HG03469 (cell line): ENCODE data around the gene PARP14.
"Not testable (repeated sequence)": the region's sequence is repeated elsewhere in the genome, so short reads cannot be mapped to it uniquely, and the experiment has no call there.

ENCODE experiments used
- ATAC-seq: cut with Tn5 transposase; IDR thresholded peaks from one replicate; pipeline ENCODE4 v1.9.1; 2021; ENCODE audit warnings: mild to moderate bottlenecking, moderate library complexity, moderate number of reproducible peaks; ENCODE audit not compliant: unreplicated experiment

Gene PARP14

GRCh38 chr3:122676759-122677158, 3.9 kb upstream of the PARP14 start:
- ATAC-seq = no peak

DNA sequence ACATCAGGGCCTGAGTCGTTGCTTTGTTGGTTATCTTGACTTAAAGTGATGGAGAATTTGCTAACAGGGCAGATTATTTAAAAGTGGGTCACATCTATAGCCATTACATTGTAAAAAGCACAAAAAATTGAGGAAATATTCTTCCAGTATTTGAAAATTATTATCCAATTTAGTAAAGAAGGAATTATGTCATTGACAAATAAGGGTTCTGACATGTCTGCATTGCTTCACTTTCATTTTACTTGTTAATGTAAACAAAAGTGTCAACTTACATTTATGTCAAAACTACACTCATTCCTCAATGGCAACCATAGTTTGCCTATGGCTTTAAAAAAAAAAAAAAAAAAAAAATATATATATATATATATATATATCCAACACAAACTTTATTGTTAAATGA, 3.4 kb upstream of the PARP14 start:
- no peak for ATAC-seq

- no peak for ATAC-seq
Measured at GRCh38 chr3:122678506-122678905, 2.1 kb upstream of the PARP14 start.

DNA sequence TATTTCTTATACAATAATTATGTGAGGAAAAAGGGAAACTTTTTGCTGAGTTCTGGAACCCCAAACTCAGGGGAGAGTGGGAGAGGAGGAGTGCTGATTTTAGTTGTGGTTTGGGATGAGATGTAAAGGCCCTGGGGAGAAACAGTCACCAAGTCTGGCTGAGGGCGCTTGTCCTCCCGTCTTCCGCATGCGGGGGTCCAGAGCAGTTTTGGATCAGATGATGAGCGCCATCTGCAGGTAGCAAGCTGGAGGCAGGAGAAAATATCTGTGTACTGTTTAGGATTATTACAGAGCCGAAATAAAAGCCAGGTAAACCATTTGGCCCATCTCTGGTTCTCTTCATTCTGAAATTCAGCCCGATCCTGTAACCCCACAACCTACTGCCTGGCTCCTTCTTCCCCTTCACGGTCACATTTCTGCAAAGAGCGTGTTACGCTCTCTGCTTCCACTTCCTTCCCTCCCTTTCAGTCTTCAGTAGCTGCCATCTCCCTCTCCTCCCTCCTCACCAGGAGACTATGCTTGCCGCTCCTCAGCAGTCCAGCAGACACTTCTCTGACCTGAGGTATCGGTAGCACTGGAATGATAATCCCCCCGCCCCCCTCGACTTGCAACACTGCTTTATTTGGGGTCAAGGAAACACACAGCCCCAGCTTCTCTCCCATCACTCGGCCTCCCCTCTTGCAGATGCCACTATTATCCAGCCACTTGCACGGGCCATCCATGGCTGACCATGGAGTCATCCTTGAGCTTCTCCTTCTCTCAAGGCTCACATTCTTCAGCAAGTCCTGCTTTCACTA, 1.4 kb upstream of the PARP14 start:
- peak; percentile 32 for ATAC-seq

DNA sequence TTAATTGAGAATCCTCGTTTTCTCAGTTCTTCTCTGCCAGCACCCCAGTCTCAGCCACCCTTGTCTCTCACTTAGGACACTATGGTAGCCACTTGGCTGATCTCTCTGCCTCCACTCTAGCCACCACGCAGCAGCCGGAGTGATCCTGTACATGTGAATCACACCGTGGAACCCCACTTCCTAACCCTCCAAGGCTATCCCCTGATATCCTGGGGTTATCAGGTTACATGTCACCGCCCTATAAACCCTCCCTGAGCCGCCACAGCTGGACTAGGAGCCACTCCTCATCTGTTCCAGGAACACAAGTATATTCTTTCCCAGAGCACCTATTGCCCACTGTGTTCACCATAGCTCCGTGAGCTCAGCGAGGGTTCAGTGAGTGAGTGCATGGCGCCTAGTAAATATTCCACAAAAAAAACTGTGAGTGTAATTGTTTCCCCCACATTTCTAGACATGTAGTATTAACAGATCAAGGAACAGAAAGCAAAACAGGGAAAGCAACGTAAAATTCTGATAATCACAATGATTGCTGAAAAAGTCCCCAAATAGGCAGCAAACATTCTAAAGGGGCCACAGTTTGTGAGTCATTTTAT, 661 bp upstream of the PARP14 start:
- no peak for ATAC-seq

DNA sequence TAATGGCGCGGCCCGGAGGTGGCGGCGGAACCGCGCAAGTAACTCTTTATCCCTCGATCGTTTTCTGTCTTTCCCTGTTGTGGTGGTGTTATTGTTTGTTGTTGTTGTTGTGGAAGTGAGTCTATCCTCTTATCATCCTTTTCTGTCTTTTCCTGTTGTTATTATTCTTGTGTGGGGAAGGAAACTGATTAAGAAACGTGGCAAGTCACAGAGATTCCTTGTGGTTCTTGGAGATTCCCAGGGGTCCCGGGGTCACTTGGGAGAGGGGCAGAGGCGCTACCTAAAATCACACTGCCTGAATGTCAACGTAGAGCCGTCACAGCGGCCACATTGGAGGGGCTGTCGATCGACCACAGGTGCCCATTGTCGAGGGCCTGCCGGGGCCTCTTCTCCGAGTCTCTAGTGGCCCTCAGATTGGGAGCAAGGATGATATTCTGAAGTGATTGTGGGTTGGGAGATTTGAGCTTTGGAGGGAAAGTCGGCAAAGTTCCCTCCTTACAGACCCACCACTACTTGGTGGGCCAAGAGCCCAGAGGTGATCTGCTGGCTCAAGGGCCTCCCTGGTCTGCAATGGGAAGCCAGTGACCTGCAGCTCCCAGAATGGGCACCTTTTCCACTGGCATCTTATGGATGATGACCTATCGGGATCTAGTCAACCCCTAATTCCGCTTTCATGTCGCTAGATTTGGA, 790 bp downstream of the PARP14 start:
- no peak for ATAC-seq

DNA sequence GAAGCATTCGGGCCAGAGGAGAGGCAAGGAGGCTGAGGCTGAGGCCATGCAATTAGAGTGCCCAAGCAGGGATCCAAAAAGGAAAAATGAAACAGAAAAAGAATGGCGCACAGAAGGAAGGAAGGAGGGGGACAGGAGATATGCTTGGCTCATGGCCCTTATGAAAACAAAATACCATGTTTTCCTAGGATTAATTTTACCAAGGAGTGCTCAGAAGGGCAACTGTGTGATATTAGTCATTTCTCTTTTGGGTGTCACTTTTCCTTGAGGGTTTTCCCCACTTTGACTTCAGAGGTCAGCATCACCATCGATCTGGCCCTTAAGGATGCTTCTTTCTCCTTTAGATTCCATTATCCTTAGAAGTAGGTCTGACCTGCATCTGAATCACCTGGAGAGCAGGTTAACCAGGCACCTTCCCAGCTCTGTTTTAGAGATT, 1.4 kb downstream of the PARP14 start:
- ATAC-seq = no peak

GRCh38 chr3:122682778-122683411, 2.3 kb downstream of the PARP14 start:
- not testable (repeated sequence) for ATAC-seq

DNA sequence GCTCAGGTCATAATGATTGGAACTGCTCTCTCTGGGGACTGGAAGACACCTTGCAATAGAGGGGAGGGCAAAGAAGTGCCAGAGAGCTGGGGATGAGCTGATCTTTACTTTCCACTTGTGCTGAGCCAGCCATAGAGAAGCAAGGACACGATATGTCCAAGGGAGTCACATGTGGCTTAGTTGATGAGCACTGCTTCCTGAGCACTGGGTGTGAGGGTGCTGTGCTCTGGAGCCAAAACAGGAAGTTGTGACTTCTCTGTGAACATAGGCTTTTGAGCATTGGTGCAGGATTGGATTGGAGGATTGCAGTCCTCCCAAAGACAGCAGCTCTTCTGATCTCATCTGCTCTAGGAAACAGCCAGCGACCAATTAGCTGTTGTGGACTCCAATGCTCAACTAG, 6.7 kb downstream of the PARP14 start:
- no peak for ATAC-seq

GRCh38 chr3:122688996-122689395, 8.4 kb downstream of the PARP14 start:
- no peak for ATAC-seq

GRCh38 chr3:122689587-122689986, 8.9 kb downstream of the PARP14 start:
- no peak for ATAC-seq

- ATAC-seq = no peak
Measured at GRCh38 chr3:122690096-122690495, 9.5 kb downstream of the PARP14 start.

DNA sequence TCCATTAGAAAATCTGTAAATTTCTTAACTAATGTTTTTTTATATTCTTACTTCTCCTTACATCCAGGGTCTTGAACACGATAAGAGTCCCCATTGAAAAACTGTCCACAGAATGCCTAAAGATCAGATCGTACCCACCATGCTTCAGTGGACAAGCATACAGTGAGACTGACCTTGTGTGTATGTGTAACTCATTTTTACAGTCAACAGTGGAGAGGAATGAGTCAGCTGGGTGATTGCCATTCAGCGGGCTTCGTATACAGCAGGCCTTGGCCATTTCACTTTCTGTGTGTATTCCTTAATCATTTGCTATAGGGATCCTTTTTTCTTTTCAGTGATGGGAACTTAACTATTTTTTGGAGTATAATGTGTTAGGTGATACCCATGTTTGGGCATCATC, 10.6 kb downstream of the PARP14 start:
- ATAC-seq = no peak

GRCh38 chr3:122692674-122693073, 12.0 kb downstream of the PARP14 start:
- ATAC-seq = no peak

- ATAC-seq = peak; percentile 38
Measured at GRCh38 chr3:122694966-122695365, 14.3 kb downstream of the PARP14 start.

GRCh38 chr3:122695927-122696561, 15.4 kb downstream of the PARP14 start:
- no peak for ATAC-seq

GRCh38 chr3:122697952-122698620, 17.4 kb downstream of the PARP14 start:
- no peak for ATAC-seq

GRCh38 chr3:122700193-122700592, 19.6 kb downstream of the PARP14 start:
- ATAC-seq = no peak

GRCh38 chr3:122705379-122705778, 24.7 kb downstream of the PARP14 start:
- ATAC-seq = no peak

DNA sequence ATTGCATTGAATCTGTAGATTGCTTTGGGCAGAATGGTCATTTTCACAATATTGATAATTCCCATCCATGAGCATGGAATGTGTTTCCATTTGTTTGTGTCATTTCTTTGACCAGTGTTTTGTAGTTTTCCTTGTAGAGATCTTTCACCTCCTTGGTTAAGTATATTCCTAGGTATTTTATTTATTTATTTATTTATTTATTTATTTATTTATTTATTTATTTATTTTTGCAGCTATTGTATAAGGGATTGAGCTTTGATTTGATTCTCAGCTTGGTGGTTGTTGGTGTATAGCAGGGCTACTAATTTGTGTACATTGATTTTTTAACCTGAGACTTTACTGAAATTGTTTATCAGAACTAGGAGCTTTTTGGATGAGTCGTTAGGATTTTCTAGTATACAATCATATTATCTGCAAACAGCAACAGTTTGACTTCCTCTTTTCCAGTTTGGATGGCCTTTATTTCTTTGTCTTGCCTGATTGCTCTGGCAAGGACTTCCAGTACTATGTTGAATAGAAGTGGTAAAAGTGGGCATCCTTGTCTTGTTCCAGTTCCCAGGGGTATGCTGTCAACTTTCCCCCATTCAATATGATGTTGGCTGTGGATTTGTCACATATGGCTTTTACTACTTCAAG, 30.1 kb downstream of the PARP14 start:
- not testable (repeated sequence) for ATAC-seq
